ENCODE measurements around the gene PNKD. TPM values are rescaled to one million over a fixed set of nuclear protein-coding genes. Genes with fewer than 3 reads are reported as not detected.

PNKD gene
- total and polyA plus RNA-seq, 2 experiments from 2014 or later = 28.2 to 83.3 TPM

- ATAC-seq (no peak), DNase-seq (ENCODE audit: low spot score) (no peak)
- no peaks in the 10 kb centered on the region for H3K36me3 ChIP-seq (ENCODE audit: insufficient read depth)
- Mint-ChIP-seq H3K27me3 (ENCODE audit: insufficient read depth, low read depth, poor library complexity) (peaks cover 10% of the 10 kb centered on the region), H3K27ac (no peak overlapping the region), H3K9me3 (peaks cover 28% of the 10 kb centered on the region), H3K36me3 (ENCODE audit: low read depth) (peaks cover 12% of the 10 kb centered on the region), H3K4me3 (no peak overlapping the region), H3K4me1 (peaks cover 14% of the 10 kb centered on the region; the same call in 2 of the 3 replicates)
- no peaks in the 10 kb centered on the region for H3F3A ChIP-seq (replicated peaks; ENCODE audit: low read depth)
- no peak overlapping the region for H2AFZ ChIP-seq
- no peaks in the 10 kb centered on the region for H3K4me1 ChIP-seq (ENCODE audit: insufficient read depth)
- H3K79me2 ChIP-seq (replicated peaks; ENCODE audit: insufficient read depth) = no peaks in the 10 kb centered on the region
- no peaks in the 10 kb centered on the region for H3K9me2 ChIP-seq (ENCODE audit: insufficient read depth)
- no peaks in the 10 kb centered on the region for H4K20me1 ChIP-seq (replicated peaks; ENCODE audit: insufficient read depth)
- H3K4me3 ChIP-seq = no peak overlapping the region
- H3K4me2 ChIP-seq = no peak overlapping the region
- H3K27me3 ChIP-seq (ENCODE audit: insufficient read depth) = no peaks in the 10 kb centered on the region
- TF ChIP-seq EZH2phosphoT487 (IDR thresholded peaks at IDR 0.05; ENCODE audit: unreplicated experiment) (no peak), ETS1 (IDR thresholded peaks at IDR 0.05) (no peak), ZNF331 (CRISPR knock-in tag; IDR thresholded peaks at IDR 0.05; ENCODE audit: low read depth) (no peak), NANOG (IDR thresholded peaks at IDR 0.05; ENCODE audit: borderline replicate concordance) (no peak), EZH2 (IDR thresholded peaks at IDR 0.05; ENCODE audit: low read depth, unreplicated experiment) (no peak), ZNF114 (CRISPR knock-in tag; IDR thresholded peaks at IDR 0.05) (no peak), ZNF462 (CRISPR knock-in tag; IDR thresholded peaks at IDR 0.05) (no peak), JUNB (IDR thresholded peaks at IDR 0.05; ENCODE audit: unreplicated experiment) (no peak), STAT1 (IDR thresholded peaks at IDR 0.05; ENCODE audit: unreplicated experiment) (no peak), CTCF (conservative IDR thresholded peaks at IDR 0.05; ENCODE audit: low read depth in 2 of 2) (no peak), REST (IDR thresholded peaks at IDR 0.05; ENCODE audit: unreplicated experiment) (no peak), POLR2AphosphoS5 (IDR thresholded peaks at IDR 0.05; ENCODE audit: low read depth) (no peak), CREB1 (CRISPR knock-in tag; IDR thresholded peaks at IDR 0.05; ENCODE audit: low read depth) (no peak)
- no peak overlapping the region for H3K27ac ChIP-seq (ENCODE audit: low read depth)
These were observed 83.7 kb downstream of the PNKD start for GRCh38 chr2:218354045-218354444.
